Heart left ventricle (tissue), 16 donors: ENCODE measurements around the gene C2CD2. TPM values are rescaled to one million over a fixed set of nuclear protein-coding genes. Genes with fewer than 3 reads are reported as not detected.

ENCODE experiments used
- ATAC-seq, 4 donors: fragments of 200-7000 bp; cut with Tn5 transposase; one replicate each; pipeline ENCODE4 v1.9.1; 2020 to 2022; ENCODE audit warnings: moderate library complexity in 4 of 4, mild to moderate bottlenecking in 3 of 4, moderate number of reproducible peaks in 1 of 4
- DNase-seq, 5 donors: peaks; one replicate each; pipeline ENCODE4 v3.0.0-alpha.2; 2020
- H3K27ac ChIP-seq, 12 donors: fragments of 200-600 bp; sonication (generic) in 4 of 12; one replicate each; pipeline versions ENCODE4 v1.5.0 to v1.8.0; 2016 to 2022; ENCODE audit warnings: mild to moderate bottlenecking in 2 of 12
- H3K27me3 ChIP-seq, 9 donors: fragments of 200-600 bp; sonication (generic) in 2 of 9; one replicate each; pipeline versions ENCODE4 v1.5.1 to v1.8.0; 2016 to 2022; ENCODE audit warnings: mild to moderate bottlenecking in 3 of 9
- H3K36me3 ChIP-seq, 9 donors: fragments of 200-600 bp; sonication (generic) in 2 of 9; one replicate each; pipeline versions ENCODE4 v1.5.0 to v1.8.0; 2018 to 2022; ENCODE audit warnings: mild to moderate bottlenecking in 2 of 9
- H3K4me1 ChIP-seq, 12 donors: fragments of 200-600 bp; sonication (generic) in 4 of 12; one replicate each; pipeline versions ENCODE4 v1.5.0 to v1.8.0; 2016 to 2022; ENCODE audit warnings: mild to moderate bottlenecking in 3 of 12
- H3K4me3 ChIP-seq, 12 donors: fragments of 200-600 bp; sonication (generic) in 4 of 12; one replicate each; pipeline versions ENCODE4 v1.5.0 to v1.8.0; 2017 to 2022; ENCODE audit warnings: mild to moderate bottlenecking in 9 of 12, moderate library complexity in 4 of 12
- H3K9me3 ChIP-seq, 12 donors: fragments of 200-600 bp; sonication (generic) in 4 of 12; one replicate each; pipeline versions ENCODE4 v1.5.0 to v1.8.0; 2016 to 2022; ENCODE audit warnings: mild to moderate bottlenecking in 1 of 12
- POLR2A ChIP-seq, 2 donors: fragments of 450-650 bp; IDR thresholded peaks; one replicate each; pipeline ENCODE4 v1.6.1; 2017; ENCODE audit warnings: antibody characterized with exemption in 2 of 2, mild to moderate bottlenecking in 2 of 2, moderate library complexity in 2 of 2
- WGBS, 4 donors: extraction: QIAGEN DNeasy Blood & Tissue Kit in 2 of 4; methylation state at CpG; one replicate each; pipeline versions ENCODE4 v1.1.5 to v1.1.7; 2013 to 2018; 5-methylcytosine and 5-hydroxymethylcytosine counted together
- intact Hi-C, 10 donors: fragments of 100-400 bp; cut with DNase I; formaldehyde crosslinking; loops; one replicate each; pipeline versions ENCODE4 v1.11.1 to v1.14.2; 2022
- polyA plus RNA-seq, 2 donors: library from polyadenylated mRNA; stranded (reverse); fragments of 200-250 nt; gene quantifications; one replicate each; pipeline ENCODE4 v1.2.3, GENCODE V29; 2013
- total RNA-seq, 9 donors: library from RNA; depleted of rRNA in 2 of 9; stranded (reverse); fragments of >200 nt in 2 of 9; fragmentation: NEBNext Ultra II Directional in 3 of 9; extraction: Animal tissue kit (Norgen Biotek cat#: 25700) in 3 of 9; gene quantifications; one replicate each; pipeline versions ENCODE4 v1.1.0 to v1.2.4, GENCODE V29; 2016 to 2023
- TF ChIP-seq, protein P1 (sequence below), 12 donors: fragments of 200-600 bp; sonication (generic) in 4 of 12; IDR thresholded peaks; one replicate each; pipeline versions ENCODE4 v1.5.0 to v1.8.0; 2018 to 2022; ENCODE audit warnings: antibody characterized with exemption in 12 of 12, mild to moderate bottlenecking in 5 of 12
- donor health status: ischemic (EF 13 %, LVEDD 7.1; RV severe dilation, severe dysfunction).
- donor health status: healthy with polysubstance abuse.
- donor health status: DM: no; HTN: yes; CAD: no.
- donor health status: DM: no; HTN: no; CAD: no.
- donor health status: ischemic (EF 25% LVEDD 6.9; RV normal size, moderate dysfunction).
- donor health status: ischemic (EF 25% LVEDD 5.7; RV mildly dilated, moderate dysfunction).
- donor health status: healthy.
- donor health status: DM: yes; HTN: yes; CAD: no.
- donor health status: ischemic (EF 35%, LVEDD 5.7; RV mildly dilated, moderate dysfunction).
- donor health status: nonischemic (EF 11% LVEDD 7.7; RV severe dilation, severe dysfunction).
- donor health status: DM: yes; HTN: yes; CAD: no.
- donor health status: PGD.
- donor health status: ischemic (EF 29% LVEDD 5.4; RV normal size, mild dysfunction).
- donor health status: nonischemic (EF 23%, LVEDD 6.1; RV moderate dilation, normal function).

The C2CD2 gene
- total and polyA plus RNA-seq, 11 donors: 3.8 to 13.9 (median 6.0) TPM

- no peaks in the 10 kb centered on the region for H3K27me3 ChIP-seq
- DNase-seq (no peak), ATAC-seq (no peak)
- 83 to 92% (median 91%) methylated on average over 4 of the region's 4 CpGs for WGBS, 4 donors
- no peak for TF ChIP-seq POLR2A (IDR thresholded peaks at IDR 0.05)
- TF ChIP-seq, protein P1, sequence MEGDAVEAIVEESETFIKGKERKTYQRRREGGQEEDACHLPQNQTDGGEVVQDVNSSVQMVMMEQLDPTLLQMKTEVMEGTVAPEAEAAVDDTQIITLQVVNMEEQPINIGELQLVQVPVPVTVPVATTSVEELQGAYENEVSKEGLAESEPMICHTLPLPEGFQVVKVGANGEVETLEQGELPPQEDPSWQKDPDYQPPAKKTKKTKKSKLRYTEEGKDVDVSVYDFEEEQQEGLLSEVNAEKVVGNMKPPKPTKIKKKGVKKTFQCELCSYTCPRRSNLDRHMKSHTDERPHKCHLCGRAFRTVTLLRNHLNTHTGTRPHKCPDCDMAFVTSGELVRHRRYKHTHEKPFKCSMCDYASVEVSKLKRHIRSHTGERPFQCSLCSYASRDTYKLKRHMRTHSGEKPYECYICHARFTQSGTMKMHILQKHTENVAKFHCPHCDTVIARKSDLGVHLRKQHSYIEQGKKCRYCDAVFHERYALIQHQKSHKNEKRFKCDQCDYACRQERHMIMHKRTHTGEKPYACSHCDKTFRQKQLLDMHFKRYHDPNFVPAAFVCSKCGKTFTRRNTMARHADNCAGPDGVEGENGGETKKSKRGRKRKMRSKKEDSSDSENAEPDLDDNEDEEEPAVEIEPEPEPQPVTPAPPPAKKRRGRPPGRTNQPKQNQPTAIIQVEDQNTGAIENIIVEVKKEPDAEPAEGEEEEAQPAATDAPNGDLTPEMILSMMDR (IDR thresholded peaks at IDR 0.05): no peak
- no peaks in the 10 kb centered on the region for H3K36me3 ChIP-seq
- H3K4me1 ChIP-seq: no peaks in the 10 kb centered on the region
- H3K4me3 ChIP-seq: no peak overlapping the region
- intact Hi-C loops: no loop called here
- no peaks in the 10 kb centered on the region for H3K9me3 ChIP-seq
- no peak overlapping the region for H3K27ac ChIP-seq
These were observed 13.9 kb upstream of the C2CD2 start for GRCh38 chr21:41967708-41968107.

GRCh38 chr21:41966872-41967621 is 13.2 kb upstream of the C2CD2 start:
- no peak overlapping the region for H3K4me3 ChIP-seq
- H3K4me1 ChIP-seq: no peaks in the 10 kb centered on the region
- no peak for DNase-seq
- H3K27ac ChIP-seq: no peak overlapping the region
- no peak for TF ChIP-seq POLR2A (IDR thresholded peaks at IDR 0.05)
- TF ChIP-seq, protein P1 (IDR thresholded peaks at IDR 0.05): no peak
- H3K9me3 ChIP-seq: no peaks in the 10 kb centered on the region
- no peak for ATAC-seq
- WGBS, 4 donors: 90 to 91% (median 91%) methylated on average over 7 to 10 of the region's 10 CpGs
- no peaks in the 10 kb centered on the region for H3K36me3 ChIP-seq
- H3K27me3 ChIP-seq: peaks cover 0 to 5% (median 0%) of the 10 kb centered on the region in 9 donors
- intact Hi-C loops: no loop called here

GRCh38 chr21:41966041-41966833 is 12.4 kb upstream of the C2CD2 start:
- no peak overlapping the region for H3K4me3 ChIP-seq
- WGBS, 4 donors: 87 to 91% (median 90%) methylated on average over 11 of the region's 11 CpGs
- H3K27me3 ChIP-seq: peaks cover 0 to 5% (median 0%) of the 10 kb centered on the region in 9 donors
- ATAC-seq (no peak), DNase-seq (no peak)
- H3K36me3 ChIP-seq: no peaks in the 10 kb centered on the region
- intact Hi-C loops: no loop called here
- H3K4me1 ChIP-seq: peaks cover 0 to 4% (median 0%) of the 10 kb centered on the region in 12 donors
- H3K9me3 ChIP-seq: no peaks in the 10 kb centered on the region
- H3K27ac ChIP-seq: no peak overlapping the region
- TF ChIP-seq POLR2A (IDR thresholded peaks at IDR 0.05): no peak
- TF ChIP-seq, protein P1 (IDR thresholded peaks at IDR 0.05): no peak

GRCh38 chr21:41965461-41966013 is 11.7 kb upstream of the C2CD2 start:
- intact Hi-C loops: no loop called here
- WGBS, 4 donors: 85 to 95% (median 91%) methylated on average over 10 of the region's 10 CpGs
- Histone ChIP-seq H3K27me3 (peaks cover 0 to 5% (median 0%) of the 10 kb centered on the region in 9 donors), H3K36me3 (no peaks in the 10 kb centered on the region), H3K9me3 (no peaks in the 10 kb centered on the region), H3K27ac (no peak overlapping the region), H3K4me1 (peaks cover 0 to 4% (median 0%) of the 10 kb centered on the region in 12 donors), H3K4me3 (no peak overlapping the region)
- no peak for ATAC-seq
- DNase-seq: no peak
- TF ChIP-seq, protein P1 (IDR thresholded peaks at IDR 0.05): no peak
- TF ChIP-seq POLR2A (IDR thresholded peaks at IDR 0.05): no peak
